ENCODE results near the gene KCNJ9. TPM values are rescaled to one million over a fixed set of nuclear protein-coding genes. Genes with fewer than 3 reads are reported as not detected.

The KCNJ9 gene
- total and polyA plus RNA-seq, 2 of the 4 experiments (the other 2 are of a cell fraction), result not detected

GRCh38 chr1:160032165-160032820 lies 49.0 kb upstream of the KCNJ9 start (continued):
- TF ChIP-seq USF2 (IDR thresholded peaks at IDR 0.05; ENCODE audit: low read depth, low read length), result no peak

- Histone ChIP-seq H3K79me1 (ENCODE audit: low read depth in 1 of 2, low read length in 2 of 2) (no peaks in the 10 kb centered on the region), H2BK120ac (ENCODE audit: low read depth, low read length) (no peak overlapping the region), H3K9ac (ENCODE audit: low read depth, low read length) (no peak overlapping the region), H2AK5ac (ENCODE audit: low read depth, low read length) (no peak overlapping the region), H2BK5ac (ENCODE audit: low read depth, low read length, poor library complexity, severe bottlenecking) (no peak overlapping the region), H2BK20ac (ENCODE audit: low read depth, low read length) (no peak overlapping the region), H4K91ac (ENCODE audit: insufficient read depth, low read depth, low read length) (no peak overlapping the region), H3K4me3 (ENCODE audit: insufficient read depth, low read depth, low read length) (no peak overlapping the region), H3K9me3 (ENCODE audit: control insufficient read depth, insufficient read depth, low read length) (no peaks in the 10 kb centered on the region), H3K36me3 (ENCODE audit: control insufficient read depth, insufficient read depth, low read length) (no peaks in the 10 kb centered on the region), H3K9me1 (ENCODE audit: insufficient read depth, low read length) (no peaks in the 10 kb centered on the region), H3K18ac (ENCODE audit: low read depth, low read length) (no peak overlapping the region), H4K5ac (ENCODE audit: low read depth, low read length) (no peak overlapping the region), H2AK9ac (replicated peaks; ENCODE audit: low read depth, low read length, poor library complexity) (no peak overlapping the region), H3K4me1 (ENCODE audit: control insufficient read depth, insufficient read depth, low read length) (no peaks in the 10 kb centered on the region), H3K4me2 (ENCODE audit: low read depth, low read length) (no peak overlapping the region), H3K56ac (ENCODE audit: extremely low read depth, insufficient read depth, low read length) (no peak overlapping the region), H4K20me1 (ENCODE audit: insufficient read depth, low read length) (no peaks in the 10 kb centered on the region), H3K14ac (replicated peaks; ENCODE audit: low read depth, low read length) (no peak overlapping the region), H4K8ac (ENCODE audit: low read depth in 2 of 2, low read length in 2 of 2) (no peak overlapping the region), H3K4ac (ENCODE audit: low read depth, low read length) (no peak overlapping the region), H2AFZ (replicated peaks; ENCODE audit: low read length, poor library complexity) (no peak overlapping the region), H2BK15ac (ENCODE audit: low read depth, low read length) (no peak overlapping the region), H3K27ac (ENCODE audit: insufficient read depth, low read length) (no peak overlapping the region), H3K27me3 (ENCODE audit: control insufficient read depth, insufficient read depth, low read length) (peaks cover 22% of the 10 kb centered on the region), H3K23ac (ENCODE audit: low read depth, low read length) (no peak overlapping the region)
- POLR2A ChIA-PET (ENCODE audit: unreplicated experiment), result no interaction called here
- no TSS peak for BruUV-seq (replicated peaks)
- intact Hi-C loops (cut with micrococcal nuclease) (no loop called here), dilution Hi-C loops (cut with HindIII; ENCODE audit: low sequenced_read_pairs, unreplicated experiment) (no loop called here), in situ Hi-C loops (cut with MboI; ENCODE audit: low sequenced_read_pairs) (no loop called here)
- ATAC-seq (ENCODE audit: low read depth), result peak; percentile 59
- CTCF ChIA-PET, result no interaction called here
- no CpG with 5 or more reads among the region's 1 CpG for WGBS, 2 experiments (ENCODE audit: extremely low coverage in 2 of 2, insufficient read length in 1 of 2)
- peak; percentile 56 for DNase-seq
- TF ChIP-seq SMC3 (IDR thresholded peaks at IDR 0.05; ENCODE audit: low read depth, low read length) (no peak), MAZ (IDR thresholded peaks at IDR 0.05; ENCODE audit: borderline replicate concordance, low read depth, low read length) (no peak), RFX5 (IDR thresholded peaks at IDR 0.05; ENCODE audit: low read depth, low read length) (no peak), RCOR1 (IDR thresholded peaks at IDR 0.05; ENCODE audit: insufficient replicate concordance, low read length) (no peak), FOS (IDR thresholded peaks at IDR 0.05; ENCODE audit: low read depth, low read length) (no peak), CTCF (conservative IDR thresholded peaks at IDR 0.05; ENCODE audit: low read depth, low read length) (no peak), RAD21 (IDR thresholded peaks at IDR 0.05; ENCODE audit: low read length) (no peak), POLR2A (IDR thresholded peaks at IDR 0.05; ENCODE audit: low read depth, low read length) (no peak), BHLHE40 (IDR thresholded peaks at IDR 0.05; ENCODE audit: low read depth, low read length) (no peak), NFE2L2 (IDR thresholded peaks at IDR 0.05; ENCODE audit: low read depth, low read length) (no peak), CEBPB (IDR thresholded peaks at IDR 0.05; ENCODE audit: low read depth, low read length) (no peak), MXI1 (IDR thresholded peaks at IDR 0.05; ENCODE audit: borderline replicate concordance, low read depth, low read length) (no peak), CHD1 (IDR thresholded peaks at IDR 0.05; ENCODE audit: low read depth, low read length) (no peak), MAFK (IDR thresholded peaks at IDR 0.05; ENCODE audit: low read depth, low read length) (no peak), USF2 (IDR thresholded peaks at IDR 0.05; ENCODE audit: low read depth, low read length) (no peak)
Observed at GRCh38 chr1:160040476-160040875, 40.9 kb upstream of the KCNJ9 start.

Measured in IMR-90 (cell line).